22Rv1 (cell line): ENCODE measurements around the gene LARP1.

Experiments
- ZFX ChIP-seq: fragments of 450-650 bp; IDR thresholded peaks from 2 replicates; pipeline ENCODE4 v1.6.1; 2017; ENCODE audit warnings: antibody characterized with exemption, borderline replicate concordance
- TF ChIP-seq, protein P1 (sequence below): fragments of 450-650 bp; IDR thresholded peaks from 2 replicates; pipeline ENCODE4 v1.5.1; 2017; ENCODE audit warnings: mild to moderate bottlenecking

GRCh38 chr5:154757814-154758406 is 2.7 kb downstream of the LARP1 start:
- TF ChIP-seq, protein P1, sequence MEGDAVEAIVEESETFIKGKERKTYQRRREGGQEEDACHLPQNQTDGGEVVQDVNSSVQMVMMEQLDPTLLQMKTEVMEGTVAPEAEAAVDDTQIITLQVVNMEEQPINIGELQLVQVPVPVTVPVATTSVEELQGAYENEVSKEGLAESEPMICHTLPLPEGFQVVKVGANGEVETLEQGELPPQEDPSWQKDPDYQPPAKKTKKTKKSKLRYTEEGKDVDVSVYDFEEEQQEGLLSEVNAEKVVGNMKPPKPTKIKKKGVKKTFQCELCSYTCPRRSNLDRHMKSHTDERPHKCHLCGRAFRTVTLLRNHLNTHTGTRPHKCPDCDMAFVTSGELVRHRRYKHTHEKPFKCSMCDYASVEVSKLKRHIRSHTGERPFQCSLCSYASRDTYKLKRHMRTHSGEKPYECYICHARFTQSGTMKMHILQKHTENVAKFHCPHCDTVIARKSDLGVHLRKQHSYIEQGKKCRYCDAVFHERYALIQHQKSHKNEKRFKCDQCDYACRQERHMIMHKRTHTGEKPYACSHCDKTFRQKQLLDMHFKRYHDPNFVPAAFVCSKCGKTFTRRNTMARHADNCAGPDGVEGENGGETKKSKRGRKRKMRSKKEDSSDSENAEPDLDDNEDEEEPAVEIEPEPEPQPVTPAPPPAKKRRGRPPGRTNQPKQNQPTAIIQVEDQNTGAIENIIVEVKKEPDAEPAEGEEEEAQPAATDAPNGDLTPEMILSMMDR = no peak
- TF ChIP-seq ZFX = no peak
